GM21529 (cell line): ENCODE data around the gene ZDHHC11.
"Not testable (repeated sequence)": the region's sequence is repeated elsewhere in the genome, so short reads cannot be mapped to it uniquely, and the experiment has no call there.

ENCODE experiments used
- ATAC-seq: cut with Tn5 transposase; IDR thresholded peaks from one replicate; pipeline ENCODE4 v1.9.1; 2021; ENCODE audit not compliant: unreplicated experiment

ZDHHC11 gene

GRCh38 chr5:778967-779366 is 71.8 kb downstream of the ZDHHC11 start:
- ATAC-seq: not testable (repeated sequence)

- not testable (repeated sequence) for ATAC-seq
Measured at GRCh38 chr5:778421-778820, 72.4 kb downstream of the ZDHHC11 start.

DNA sequence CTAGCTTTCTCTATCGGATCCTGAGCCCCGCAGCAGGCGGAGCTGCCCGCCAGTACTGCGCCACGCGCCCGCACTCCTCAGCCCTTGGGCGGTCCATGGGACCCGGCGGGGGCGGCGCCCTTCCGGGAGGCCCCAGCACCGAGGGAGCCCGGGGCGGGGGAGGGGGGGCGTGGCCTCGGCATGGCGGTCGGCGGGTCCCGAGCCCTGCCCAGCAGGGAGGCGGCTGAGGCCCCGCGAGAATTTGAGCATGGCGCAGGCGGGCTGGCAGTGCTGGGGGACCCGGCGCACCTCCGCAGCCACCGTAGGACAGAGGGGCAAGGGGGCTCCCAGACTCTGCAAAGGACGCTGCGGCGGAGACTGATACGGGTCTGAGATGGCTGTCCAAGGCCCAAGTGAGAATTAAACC is 73.0 kb downstream of the ZDHHC11 start:
- ATAC-seq: no peak

- ATAC-seq: no peak
Measured at GRCh38 chr5:776862-777711, 73.7 kb downstream of the ZDHHC11 start.

GRCh38 chr5:775961-776861 is 74.6 kb downstream of the ZDHHC11 start:
- ATAC-seq: no peak

GRCh38 chr5:775595-775960 is 75.2 kb downstream of the ZDHHC11 start:
- ATAC-seq: not testable (repeated sequence)

DNA sequence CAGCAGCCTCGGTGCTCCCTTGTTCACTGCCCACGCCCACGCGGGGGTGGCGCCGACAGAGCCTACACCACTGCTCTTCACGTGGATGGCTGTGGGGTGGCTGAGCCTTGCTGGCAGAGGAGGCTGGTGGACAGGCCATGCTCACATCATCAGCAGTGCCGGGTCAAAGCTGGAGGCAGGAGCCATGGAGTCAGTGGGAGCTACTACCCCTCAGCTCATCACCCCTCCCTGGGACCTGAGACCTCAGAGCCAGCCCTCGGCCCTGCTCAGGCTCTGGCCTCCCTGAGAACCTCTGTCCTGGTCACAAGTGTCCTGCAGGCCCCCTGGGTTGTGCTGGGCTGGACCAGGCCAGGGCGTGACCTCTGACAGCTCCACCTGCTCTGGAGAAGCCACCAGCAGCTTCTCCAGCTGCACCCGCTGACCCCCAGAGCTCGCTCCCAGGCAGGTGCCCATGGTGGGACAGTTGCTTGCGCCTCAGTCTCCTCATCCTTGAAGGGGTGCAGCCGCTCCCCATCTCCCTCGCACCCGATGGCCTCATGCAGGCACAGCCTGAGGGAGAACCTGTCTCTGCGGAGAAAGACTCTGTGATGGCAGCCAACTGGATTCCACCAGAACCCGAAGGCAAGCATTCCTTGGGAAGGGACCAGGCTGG is 75.8 kb downstream of the ZDHHC11 start:
- ATAC-seq: not testable (repeated sequence)

GRCh38 chr5:774304-774703 is 76.5 kb downstream of the ZDHHC11 start:
- not testable (repeated sequence) for ATAC-seq

GRCh38 chr5:773517-774264 is 77.1 kb downstream of the ZDHHC11 start:
- ATAC-seq: no peak

DNA sequence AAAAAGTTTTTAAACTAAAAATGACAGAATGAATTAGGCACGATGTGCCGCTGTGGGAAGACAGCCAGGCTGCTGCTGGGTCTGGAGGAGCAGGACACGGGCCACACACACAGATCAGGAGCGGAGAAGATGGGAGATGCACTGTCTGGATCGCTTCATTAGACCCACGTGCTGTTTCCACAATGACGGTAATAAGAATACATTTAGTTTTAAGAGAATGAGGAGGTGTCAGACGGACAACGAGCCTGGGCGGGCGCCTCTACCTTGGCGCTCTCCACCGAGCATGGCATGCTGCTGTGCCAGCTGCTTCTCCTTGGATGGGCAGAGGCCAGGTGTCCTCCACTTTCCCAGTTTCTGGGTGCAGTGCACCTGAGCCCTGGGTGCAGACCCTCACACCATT is 77.9 kb downstream of the ZDHHC11 start:
- ATAC-seq: not testable (repeated sequence)

DNA sequence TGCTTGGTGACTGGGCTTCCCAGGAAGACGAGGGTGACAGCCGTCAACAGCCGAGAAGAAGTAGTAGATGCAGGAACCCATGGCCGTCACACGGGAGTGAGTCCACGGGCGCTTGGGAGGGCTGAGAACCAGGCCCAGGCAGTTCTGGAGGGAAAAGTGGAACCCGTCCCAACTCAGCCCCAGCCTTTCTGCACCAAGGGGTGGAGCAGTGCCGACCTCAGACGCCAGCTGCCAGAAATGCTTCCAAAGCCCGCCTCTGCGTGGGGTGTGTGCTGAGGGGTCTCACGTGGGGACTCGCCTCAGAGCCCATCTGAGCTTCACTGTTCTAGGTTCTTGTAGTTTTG is 78.3 kb downstream of the ZDHHC11 start:
- ATAC-seq: not testable (repeated sequence)

DNA sequence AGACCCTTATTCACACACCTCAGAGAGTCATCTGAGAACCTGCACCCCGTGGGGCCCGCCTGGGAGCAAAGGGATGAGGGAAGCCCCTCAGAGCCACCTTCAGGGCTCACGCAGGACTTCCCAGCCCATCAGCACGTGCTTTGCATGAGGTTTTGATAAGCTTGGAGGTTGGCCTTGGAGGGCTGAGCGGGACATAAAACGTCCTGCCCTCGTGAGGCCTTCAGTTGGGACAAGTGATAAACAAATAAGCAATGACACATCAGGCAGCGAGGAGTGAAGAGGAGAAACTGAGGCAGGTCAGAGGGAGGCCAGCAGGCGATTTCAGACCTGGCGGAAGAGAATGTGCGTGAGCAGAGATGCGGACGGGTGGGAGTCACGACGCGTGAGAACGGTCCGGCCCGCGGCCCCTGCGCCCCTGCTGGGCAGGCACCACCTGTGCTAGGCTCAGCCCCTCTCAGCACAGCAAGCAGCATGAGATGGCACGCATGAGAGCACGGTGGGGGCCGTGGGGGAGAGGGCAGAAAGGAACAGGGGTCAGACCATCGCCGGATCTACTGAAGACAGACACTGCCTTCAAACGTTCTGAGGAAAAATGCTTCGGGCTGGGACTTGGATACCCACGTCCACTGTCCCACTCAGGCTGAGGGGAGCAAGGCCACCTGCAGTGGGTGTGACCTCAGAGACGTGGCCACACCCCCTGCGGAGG is 78.8 kb downstream of the ZDHHC11 start:
- ATAC-seq: not testable (repeated sequence)

DNA sequence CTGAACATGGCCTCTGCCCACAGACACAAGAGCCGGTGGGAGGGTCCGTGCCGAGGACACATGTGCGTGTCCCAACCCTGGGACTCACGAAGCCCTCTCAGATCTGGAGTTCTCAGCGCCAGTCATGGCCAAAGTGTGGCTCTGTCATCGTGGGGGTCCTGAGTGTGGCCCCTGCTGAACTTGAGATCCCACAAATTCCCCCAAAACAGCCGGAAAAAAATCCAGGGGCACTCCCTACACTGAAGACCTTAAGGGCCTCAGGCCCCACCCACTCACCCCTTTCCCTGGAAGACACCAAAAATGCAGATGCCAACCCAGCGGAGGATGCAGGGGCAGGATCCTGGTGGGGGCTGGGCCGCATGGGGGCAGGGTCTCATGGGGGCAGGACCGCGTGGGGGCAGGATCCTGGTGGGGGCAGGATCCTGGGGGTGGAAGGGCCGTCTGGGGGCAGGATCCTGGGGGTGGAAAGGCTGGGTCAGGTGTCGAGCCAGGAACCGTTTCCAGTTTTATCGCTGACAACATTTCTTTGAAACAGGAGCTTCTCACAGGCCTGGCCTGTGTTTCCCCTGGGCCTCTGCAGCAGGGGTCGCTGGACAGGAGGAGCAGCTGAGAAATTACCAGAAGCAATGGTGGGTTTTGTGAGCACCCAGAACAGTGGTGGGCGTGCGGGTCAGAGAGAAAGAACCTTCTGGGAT is 79.6 kb downstream of the ZDHHC11 start:
- not testable (repeated sequence) for ATAC-seq

DNA sequence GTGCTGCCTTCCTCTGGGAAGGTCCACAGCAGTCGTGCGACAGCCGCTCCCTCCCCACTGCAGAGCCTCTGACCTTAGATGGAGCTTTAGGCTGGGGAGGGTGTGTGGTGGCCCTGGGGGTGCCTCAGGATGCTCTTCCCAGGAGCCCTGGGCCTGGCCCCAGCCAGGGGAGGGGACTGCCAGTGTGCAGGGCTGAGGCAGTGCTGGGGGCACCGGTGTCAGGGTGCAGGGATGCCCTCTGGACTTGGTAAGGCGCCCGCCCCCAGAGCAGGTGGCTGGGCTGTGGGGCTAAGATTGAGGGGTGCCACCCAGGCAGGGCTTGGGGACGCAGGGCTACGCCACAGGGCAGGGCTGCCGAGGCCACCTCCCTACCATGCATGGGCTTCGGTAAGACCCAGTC is 80.2 kb downstream of the ZDHHC11 start:
- not testable (repeated sequence) for ATAC-seq

- not testable (repeated sequence) for ATAC-seq
Measured at GRCh38 chr5:769485-770145, 81.2 kb downstream of the ZDHHC11 start.

DNA sequence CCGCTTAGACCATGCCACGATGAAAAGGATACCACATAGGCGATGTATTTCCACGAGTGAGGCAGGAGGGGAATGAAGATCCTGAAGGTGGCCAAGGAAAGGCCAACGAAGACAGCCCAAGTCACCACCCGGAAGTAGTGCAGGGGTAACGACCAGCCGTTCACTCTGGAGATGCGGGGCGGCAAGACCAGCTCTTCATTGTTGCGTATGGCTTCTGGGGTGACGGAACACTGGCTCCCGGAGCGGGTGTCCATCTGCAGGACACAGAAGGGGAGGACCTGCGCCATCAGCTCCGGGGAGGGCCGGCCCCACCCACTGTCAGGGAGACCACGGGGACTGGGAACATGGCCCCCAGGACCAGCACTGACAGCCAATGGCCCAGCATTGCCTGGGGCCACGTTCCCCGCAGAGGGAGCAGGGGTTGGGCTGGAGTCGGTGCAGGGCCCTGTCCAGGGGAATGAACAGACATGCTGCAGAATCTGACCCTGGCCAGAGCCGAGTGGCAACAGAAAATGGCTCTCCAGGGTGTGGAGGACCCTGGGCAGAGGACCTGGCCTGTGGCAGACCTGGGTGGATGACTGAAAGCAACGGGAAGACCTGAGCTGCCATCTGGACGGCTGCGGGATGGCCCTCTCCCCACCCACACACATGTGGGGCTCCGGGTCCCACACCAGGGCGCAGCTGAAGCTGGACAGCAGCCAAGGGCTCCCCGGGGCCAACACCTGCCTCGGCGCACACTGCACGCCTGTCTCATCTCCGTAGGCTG is 83.9 kb downstream of the ZDHHC11 start:
- no peak for ATAC-seq

DNA sequence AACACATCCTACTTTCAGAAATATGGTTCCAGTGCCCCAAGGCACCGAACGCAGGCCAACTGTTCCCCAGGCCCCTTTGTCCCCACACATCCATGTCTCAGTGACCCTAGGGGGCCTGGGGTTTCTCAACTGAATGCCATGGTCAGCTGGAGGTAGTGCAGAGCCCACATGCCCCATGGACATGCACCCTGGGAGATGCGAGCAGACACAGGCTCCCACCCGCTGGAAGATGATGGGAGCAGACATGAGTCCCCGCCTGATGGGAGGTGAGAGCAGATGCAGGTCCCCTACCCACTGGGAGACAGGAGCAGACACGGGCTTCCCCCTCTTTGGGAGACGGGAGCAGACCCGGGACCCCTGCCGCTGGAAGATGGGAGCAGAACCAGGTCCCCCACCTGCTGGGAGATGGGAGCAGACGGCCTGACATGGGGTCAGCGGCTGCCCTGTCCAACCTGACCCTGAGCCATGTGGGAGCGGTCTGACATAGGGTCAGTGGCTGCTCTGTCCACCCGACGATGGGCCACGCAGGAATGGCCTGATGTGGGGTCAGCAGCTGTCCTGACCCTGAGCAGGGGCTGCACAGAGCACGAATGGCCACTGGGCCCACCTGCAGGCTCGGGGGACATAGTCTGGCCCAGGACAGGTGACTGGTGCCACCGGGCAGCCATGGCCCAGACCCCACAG is 84.7 kb downstream of the ZDHHC11 start:
- no peak for ATAC-seq
